ENCODE results near the gene ABCE1.
"Not testable (repeated sequence)": the region's sequence is repeated elsewhere in the genome, so short reads cannot be mapped to it uniquely, and the experiment has no call there.

The ABCE1 gene

DNA sequence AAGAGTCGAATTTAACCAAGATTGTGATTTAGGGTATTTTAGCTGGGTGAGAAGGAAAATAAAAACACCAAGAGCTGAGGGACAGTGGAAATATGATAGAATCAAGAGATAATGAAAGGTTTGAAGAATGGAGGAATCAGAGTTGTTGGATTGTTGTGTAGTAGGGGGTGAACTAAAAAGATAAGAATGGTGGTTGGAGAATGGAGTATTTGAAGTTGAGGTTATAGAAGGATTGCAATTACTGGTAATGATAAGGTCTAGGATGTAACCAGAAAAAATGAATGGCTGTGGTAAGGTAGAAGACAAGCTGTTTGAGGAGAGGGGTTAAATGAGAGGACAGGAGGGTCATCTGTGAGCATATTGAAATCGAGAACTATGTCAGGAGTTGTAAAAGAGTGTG, 4.5 kb downstream of the ABCE1 start:
- Histone ChIP-seq H3K36me3 (ENCODE audit: control insufficient read depth, insufficient read depth, low read length) (peaks cover 30% of the 10 kb centered on the region), H3K27ac (ENCODE audit: low read depth, low read length, severe bottlenecking) (no peak overlapping the region), H3K9me3 (ENCODE audit: control insufficient read depth, low read length) (no peaks in the 10 kb centered on the region), H3K4me1 (ENCODE audit: control insufficient read depth, insufficient read depth, low read length, poor library complexity, severe bottlenecking) (peaks cover 8% of the 10 kb centered on the region), H3K4me3 (ENCODE audit: extremely low read depth, insufficient read depth, low read length, poor library complexity, severe bottlenecking) (no peak overlapping the region)
- WGBS, 2 experiments (ENCODE audit: insufficient coverage in 2 of 2), result 85 to 97% methylated on average over 2 of the region's 2 CpGs

DNA sequence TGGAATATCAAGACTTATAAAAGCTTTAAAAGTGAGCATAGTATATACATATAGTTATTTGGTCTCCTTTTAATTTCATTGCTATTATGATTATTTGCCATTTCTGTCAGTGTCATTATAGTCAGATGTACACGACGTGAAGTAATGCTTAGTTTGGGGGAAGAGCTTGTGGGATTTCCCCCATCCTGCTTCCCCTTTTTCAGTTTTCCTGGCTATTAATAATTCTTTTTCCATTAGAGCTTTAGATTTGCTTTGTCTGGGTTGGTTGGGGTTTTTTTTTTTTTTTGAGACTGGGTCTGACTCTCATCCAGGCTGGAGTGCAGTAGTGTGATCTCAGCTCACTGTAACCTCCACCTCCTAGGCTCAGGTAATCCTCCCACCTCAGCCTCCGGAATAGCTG, 5.4 kb downstream of the ABCE1 start:
- Histone ChIP-seq H3K36me3 (ENCODE audit: control insufficient read depth, insufficient read depth, low read length) (peaks cover 38% of the 10 kb centered on the region), H3K4me3 (ENCODE audit: extremely low read depth, insufficient read depth, low read length, poor library complexity, severe bottlenecking) (no peak overlapping the region), H3K27ac (ENCODE audit: low read depth, low read length, severe bottlenecking) (no peak overlapping the region), H3K4me1 (ENCODE audit: control insufficient read depth, insufficient read depth, low read length, poor library complexity, severe bottlenecking) (peaks cover 8% of the 10 kb centered on the region), H3K9me3 (ENCODE audit: control insufficient read depth, low read length) (no peaks in the 10 kb centered on the region)
- WGBS, 2 experiments (ENCODE audit: insufficient coverage in 2 of 2), result 100% methylated on average over 2 of the region's 3 CpGs; no CpG with 5 or more reads in 1 of the 2 experiments

DNA sequence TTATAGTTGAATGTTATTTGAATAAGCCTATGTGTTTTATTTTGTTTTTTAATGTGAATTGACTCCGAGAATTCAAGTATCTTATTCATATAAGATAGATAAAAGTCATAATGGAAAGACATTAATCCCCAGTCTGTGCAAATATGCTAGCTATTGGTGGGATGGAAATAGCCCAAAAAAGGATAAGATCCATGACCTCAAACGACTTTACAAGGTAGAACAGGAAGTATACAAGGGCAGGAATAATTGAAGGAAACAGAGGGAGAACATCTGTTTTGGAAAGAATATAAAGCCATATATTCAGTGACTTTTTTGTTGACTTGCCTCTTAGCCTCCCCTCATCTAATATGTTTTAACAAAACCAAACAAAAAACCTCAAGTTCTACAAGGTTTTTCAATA, 9.0 kb downstream of the ABCE1 start:
- Histone ChIP-seq H3K4me1 (ENCODE audit: control insufficient read depth, insufficient read depth, low read length, poor library complexity, severe bottlenecking) (no peaks in the 10 kb centered on the region), H3K36me3 (ENCODE audit: control insufficient read depth, insufficient read depth, low read length) (peaks cover 71% of the 10 kb centered on the region), H3K4me3 (ENCODE audit: extremely low read depth, insufficient read depth, low read length, poor library complexity, severe bottlenecking) (no peak overlapping the region), H3K9me3 (ENCODE audit: control insufficient read depth, low read length) (no peaks in the 10 kb centered on the region), H3K27ac (ENCODE audit: low read depth, low read length, severe bottlenecking) (no peak overlapping the region)
- 86 to 100% methylated on average over 1 of the region's 2 CpGs for WGBS, 2 experiments (ENCODE audit: insufficient coverage in 2 of 2)

DNA sequence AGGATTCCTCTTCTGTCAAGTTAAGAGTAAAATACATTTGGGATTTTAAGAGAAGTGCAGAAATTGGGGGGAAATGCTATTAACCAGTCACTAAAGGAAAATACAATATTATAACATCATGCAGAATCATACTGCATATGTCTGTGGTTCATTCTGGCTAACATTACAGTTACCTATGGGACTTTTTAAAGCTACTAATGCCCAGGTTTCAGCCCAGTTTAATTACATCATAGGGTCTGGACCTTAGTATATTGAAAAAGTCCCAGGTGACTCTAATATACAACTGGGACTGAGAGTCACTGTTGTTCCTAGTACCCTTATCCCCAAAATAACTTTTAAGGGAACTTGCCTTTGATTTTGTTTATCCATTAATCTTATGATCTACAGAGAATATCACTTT, 10.0 kb downstream of the ABCE1 start:
- peaks cover 77% of the 10 kb centered on the region for H3K36me3 ChIP-seq (ENCODE audit: control insufficient read depth, insufficient read depth, low read length)
- H3K9me3 ChIP-seq (ENCODE audit: control insufficient read depth, low read length), result no peaks in the 10 kb centered on the region
- H3K27ac ChIP-seq (ENCODE audit: low read depth, low read length, severe bottlenecking), result no peak overlapping the region
- H3K4me3 ChIP-seq (ENCODE audit: extremely low read depth, insufficient read depth, low read length, poor library complexity, severe bottlenecking), result no peak overlapping the region
- no peaks in the 10 kb centered on the region for H3K4me1 ChIP-seq (ENCODE audit: control insufficient read depth, insufficient read depth, low read length, poor library complexity, severe bottlenecking)

DNA sequence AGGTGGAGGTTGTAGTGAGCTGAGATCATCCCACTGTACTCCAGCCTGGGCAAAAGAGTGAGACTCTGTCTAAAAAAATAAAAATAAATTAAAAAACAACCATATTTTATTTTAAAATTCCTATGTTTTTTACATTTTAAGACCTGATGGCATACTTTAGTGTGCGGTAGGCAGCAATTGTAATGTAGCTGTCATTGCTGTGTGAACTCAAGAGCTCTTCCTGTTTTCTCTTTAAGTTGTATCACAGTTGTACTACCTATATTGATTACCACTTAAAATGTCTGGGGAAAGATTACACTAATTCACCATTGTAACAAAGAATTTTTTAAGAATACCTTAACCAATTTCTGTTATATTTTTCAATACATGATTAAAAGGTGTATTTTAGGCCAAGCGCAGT, 27.3 kb downstream of the ABCE1 start:
- WGBS, 2 experiments (ENCODE audit: insufficient coverage in 2 of 2), result no CpG with 5 or more reads among the region's 2 CpGs
- no peak overlapping the region for H3K4me3 ChIP-seq (ENCODE audit: extremely low read depth, insufficient read depth, low read length, poor library complexity, severe bottlenecking)
- no peak overlapping the region for H3K27ac ChIP-seq (ENCODE audit: low read depth, low read length, severe bottlenecking)
- peaks cover 60% of the 10 kb centered on the region for H3K36me3 ChIP-seq (ENCODE audit: control insufficient read depth, insufficient read depth, low read length)
- no peaks in the 10 kb centered on the region for H3K9me3 ChIP-seq (ENCODE audit: control insufficient read depth, low read length)
- no peaks in the 10 kb centered on the region for H3K4me1 ChIP-seq (ENCODE audit: control insufficient read depth, insufficient read depth, low read length, poor library complexity, severe bottlenecking)

DNA sequence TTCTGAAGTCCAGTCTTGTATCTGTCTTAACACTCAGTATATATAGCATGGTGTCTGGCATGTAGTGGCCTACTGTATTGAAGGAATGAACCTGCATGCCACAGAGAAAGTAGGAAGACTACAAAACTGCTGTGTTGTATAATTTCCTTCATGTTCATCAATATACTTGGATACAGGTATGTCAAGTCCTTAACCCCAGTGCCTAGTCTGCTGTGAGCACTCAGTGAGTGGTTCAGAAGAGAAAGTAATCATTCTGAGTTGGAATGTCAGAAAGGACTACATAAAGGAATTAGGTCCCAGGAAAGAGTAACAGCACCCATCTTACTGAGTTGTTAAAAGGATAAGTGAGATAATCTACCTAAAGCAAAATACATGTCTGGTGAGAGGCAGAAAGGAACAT, 32.0 kb downstream of the ABCE1 start:
- Histone ChIP-seq H3K9me3 (ENCODE audit: control insufficient read depth, low read length) (no peaks in the 10 kb centered on the region), H3K36me3 (ENCODE audit: control insufficient read depth, insufficient read depth, low read length) (peaks cover 43% of the 10 kb centered on the region), H3K4me3 (ENCODE audit: extremely low read depth, insufficient read depth, low read length, poor library complexity, severe bottlenecking) (no peak overlapping the region), H3K27ac (ENCODE audit: low read depth, low read length, severe bottlenecking) (no peak overlapping the region), H3K4me1 (ENCODE audit: control insufficient read depth, insufficient read depth, low read length, poor library complexity, severe bottlenecking) (no peaks in the 10 kb centered on the region)

DNA sequence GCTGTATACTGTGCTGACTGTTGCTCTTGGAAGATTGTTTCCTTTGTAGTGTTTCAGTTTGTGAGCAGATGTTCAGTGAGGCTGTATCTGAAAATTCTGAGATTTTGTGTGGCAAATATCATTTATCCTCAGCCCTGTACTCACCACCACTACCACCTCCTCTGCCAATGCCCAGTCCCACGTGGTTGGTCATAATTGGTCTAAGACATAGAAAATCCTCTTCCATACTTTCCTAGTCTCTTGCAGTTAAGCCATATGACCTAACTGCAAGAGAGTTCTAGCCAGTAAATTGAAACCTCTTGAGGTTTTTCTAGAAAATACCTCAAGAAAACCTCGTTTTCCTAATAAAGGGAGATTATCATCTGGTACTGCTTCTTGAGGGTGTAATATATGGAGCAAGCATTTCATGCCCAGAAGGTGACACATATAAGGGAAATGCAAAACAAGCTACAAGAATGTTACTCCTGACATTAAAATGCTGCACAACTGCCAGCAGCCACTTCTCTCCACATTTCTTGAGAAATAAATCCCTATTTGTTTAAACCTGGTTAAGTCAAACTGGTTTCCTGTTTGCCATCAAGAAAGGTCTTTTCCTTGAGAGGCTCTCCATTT, 32.8 kb downstream of the ABCE1 start:
- Histone ChIP-seq H3K4me3 (ENCODE audit: extremely low read depth, insufficient read depth, low read length, poor library complexity, severe bottlenecking) (no peak overlapping the region), H3K9me3 (ENCODE audit: control insufficient read depth, low read length) (no peaks in the 10 kb centered on the region), H3K36me3 (ENCODE audit: control insufficient read depth, insufficient read depth, low read length) (peaks cover 38% of the 10 kb centered on the region), H3K4me1 (ENCODE audit: control insufficient read depth, insufficient read depth, low read length, poor library complexity, severe bottlenecking) (no peaks in the 10 kb centered on the region), H3K27ac (ENCODE audit: low read depth, low read length, severe bottlenecking) (peak overlapping the region; percentile 7)
- WGBS, 2 experiments (ENCODE audit: insufficient coverage in 2 of 2), result 86% methylated on average over 1 of the region's 2 CpGs; no CpG with 5 or more reads in 1 of the 2 experiments

DNA sequence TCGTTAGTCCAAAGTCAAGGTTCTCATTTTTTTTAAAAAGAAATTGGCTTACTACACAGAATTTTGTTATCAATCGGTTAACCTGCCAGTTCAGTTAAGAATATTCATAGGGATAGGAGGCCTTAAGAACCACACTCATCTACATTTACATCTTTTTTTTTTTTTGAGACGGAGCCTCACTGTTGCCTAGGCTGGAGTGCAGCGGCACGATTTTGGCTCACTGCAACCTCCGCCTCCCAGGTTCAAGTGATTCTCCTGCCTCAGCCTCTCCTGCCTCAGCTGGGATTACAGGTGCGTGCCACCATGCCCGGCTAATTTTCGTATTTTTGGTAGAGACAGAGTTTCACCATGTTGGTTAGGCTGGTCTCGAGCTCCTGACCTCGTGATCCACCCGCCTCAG, 33.7 kb downstream of the ABCE1 start:
- peaks cover 29% of the 10 kb centered on the region for H3K36me3 ChIP-seq (ENCODE audit: control insufficient read depth, insufficient read depth, low read length)
- 91% methylated on average over 7 to 10 of the region's 12 CpGs for WGBS, 2 experiments (ENCODE audit: insufficient coverage in 2 of 2)

DNA sequence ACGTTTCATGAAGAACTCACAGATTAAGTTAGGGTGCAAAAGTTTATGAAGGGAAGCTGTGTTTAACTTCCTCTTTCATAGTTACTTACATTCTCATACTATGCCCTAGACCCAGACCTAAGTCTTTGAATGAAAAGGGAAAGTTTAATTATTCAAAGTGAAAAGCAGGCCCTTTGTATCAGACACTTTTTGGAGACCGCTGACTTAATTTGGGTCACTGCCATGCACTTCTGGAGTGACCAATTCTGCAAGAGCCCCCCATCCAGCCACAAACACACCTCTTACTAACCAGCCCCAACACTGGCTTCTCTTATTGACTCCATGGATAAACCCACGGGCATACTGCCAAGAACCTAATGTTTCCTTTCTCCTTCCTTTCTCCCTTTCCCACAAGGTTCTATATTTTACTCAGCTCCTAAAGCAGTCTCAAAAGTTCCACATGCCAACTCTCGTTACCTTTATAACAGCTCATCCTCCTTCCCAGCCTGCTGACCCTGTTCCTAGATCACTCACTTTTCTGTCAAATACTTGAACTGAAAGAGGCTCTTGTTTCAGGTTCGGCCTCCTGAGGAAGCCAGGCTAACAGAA, 34.5 kb downstream of the ABCE1 start:
- Histone ChIP-seq H3K4me3 (ENCODE audit: extremely low read depth, insufficient read depth, low read length, poor library complexity, severe bottlenecking) (no peak overlapping the region), H3K36me3 (ENCODE audit: control insufficient read depth, insufficient read depth, low read length) (peaks cover 30% of the 10 kb centered on the region), H3K4me1 (ENCODE audit: control insufficient read depth, insufficient read depth, low read length, poor library complexity, severe bottlenecking) (no peaks in the 10 kb centered on the region), H3K27ac (ENCODE audit: low read depth, low read length, severe bottlenecking) (peak overlapping the region; percentile 29), H3K9me3 (ENCODE audit: control insufficient read depth, low read length) (no peaks in the 10 kb centered on the region)
- WGBS, 2 experiments (ENCODE audit: insufficient coverage in 2 of 2), result 94 to 96% methylated on average over 3 of the region's 5 CpGs

More for the DNA sequence above, 33.7 kb downstream of the ABCE1 start:
- no peaks in the 10 kb centered on the region for H3K4me1 ChIP-seq (ENCODE audit: control insufficient read depth, insufficient read depth, low read length, poor library complexity, severe bottlenecking)
- no peaks in the 10 kb centered on the region for H3K9me3 ChIP-seq (ENCODE audit: control insufficient read depth, low read length)
- H3K4me3 ChIP-seq (ENCODE audit: extremely low read depth, insufficient read depth, low read length, poor library complexity, severe bottlenecking), result no peak overlapping the region
- no peak overlapping the region for H3K27ac ChIP-seq (ENCODE audit: low read depth, low read length, severe bottlenecking)

DNA sequence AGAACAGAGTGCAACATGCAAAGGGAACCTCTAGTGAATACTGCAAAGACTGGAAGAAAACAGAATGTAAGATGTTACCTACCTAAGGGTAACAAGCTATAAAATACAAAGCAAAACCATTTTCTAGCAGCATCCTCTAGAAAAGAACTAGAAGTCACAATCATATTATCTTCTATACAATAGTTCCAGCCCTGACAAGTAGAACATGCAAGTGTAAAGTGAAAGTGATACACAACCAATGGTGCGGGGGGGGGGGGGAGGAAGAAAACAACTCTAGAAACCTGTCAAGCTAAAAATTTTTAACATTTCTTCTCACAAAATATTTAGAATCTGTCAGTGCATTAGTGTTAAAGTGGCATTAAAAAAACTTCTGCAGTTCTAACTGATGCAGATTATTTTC, 38.1 kb downstream of the ABCE1 start:
- not testable (repeated sequence) for H3K27ac ChIP-seq (ENCODE audit: low read depth, low read length, severe bottlenecking); H3K4me3 ChIP-seq (ENCODE audit: extremely low read depth, insufficient read depth, low read length, poor library complexity, severe bottlenecking); H3K4me1 ChIP-seq (ENCODE audit: control insufficient read depth, insufficient read depth, low read length, poor library complexity, severe bottlenecking); H3K9me3 ChIP-seq (ENCODE audit: control insufficient read depth, low read length)
- no CpG with 5 or more reads among the region's 1 CpG for WGBS, 2 experiments (ENCODE audit: insufficient coverage in 2 of 2)
- peaks cover 43% of the 10 kb centered on the region for H3K36me3 ChIP-seq (ENCODE audit: control insufficient read depth, insufficient read depth, low read length)

DNA sequence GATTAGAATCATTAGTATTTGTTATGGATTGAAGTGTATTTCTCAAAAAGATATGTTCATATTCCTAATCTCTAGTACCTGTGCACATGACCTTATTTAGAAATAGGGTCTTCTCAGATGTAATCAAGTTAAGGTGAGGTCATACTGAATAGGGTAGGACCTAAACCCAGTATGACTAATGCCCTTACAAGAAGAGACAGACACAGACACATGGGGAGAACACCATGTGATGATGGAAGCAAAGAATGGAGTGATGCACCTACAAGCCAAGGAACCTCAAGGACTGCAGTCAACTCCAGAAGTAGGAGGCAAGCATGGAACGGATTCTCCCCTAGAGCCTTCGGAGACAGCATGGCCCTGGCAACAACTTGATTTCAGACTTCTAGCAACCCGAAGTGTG, 50.9 kb downstream of the ABCE1 start:
- H3K36me3 ChIP-seq (ENCODE audit: control insufficient read depth, insufficient read depth, low read length), result peaks cover 69% of the 10 kb centered on the region
- no peaks in the 10 kb centered on the region for H3K4me1 ChIP-seq (ENCODE audit: control insufficient read depth, insufficient read depth, low read length, poor library complexity, severe bottlenecking)
- no peaks in the 10 kb centered on the region for H3K9me3 ChIP-seq (ENCODE audit: control insufficient read depth, low read length)
- 83 to 97% methylated on average over 1 to 2 of the region's 3 CpGs for WGBS, 2 experiments (ENCODE audit: insufficient coverage in 2 of 2)
- H3K4me3 ChIP-seq (ENCODE audit: extremely low read depth, insufficient read depth, low read length, poor library complexity, severe bottlenecking), result no peak overlapping the region
- no peak overlapping the region for H3K27ac ChIP-seq (ENCODE audit: low read depth, low read length, severe bottlenecking)
